Transverse colon (tissue), 3 donors: ENCODE measurements around the gene SBF2.

ENCODE experiments used
- CTCF ChIP-seq, 5 experiments: fragments of 200-600 bp in 3 of 5; fragments of 450-650 bp in 2 of 5; sonication (generic) in 3 of 5; IDR thresholded peaks; 1 replicate in 2 of 5; 2 replicates in 3 of 5; pipeline ENCODE4 v1.5.1; 2016 to 2017; ENCODE audit warnings: antibody characterized with exemption in 5 of 5, inconsistent platforms in 3 of 5, mild to moderate bottlenecking in 2 of 5, moderate library complexity in 1 of 5
- POLR2A ChIP-seq: fragments of 450-650 bp; IDR thresholded peaks from one replicate; pipeline ENCODE4 v1.6.1; 2016; ENCODE audit warnings: antibody characterized with exemption, mild to moderate bottlenecking, moderate library complexity

GRCh38 chr11:9753021-9753420 lies 541.0 kb downstream of the SBF2 start:
- TF ChIP-seq CTCF (IDR thresholded peaks at IDR 0.05) (no peak), POLR2A (no peak)
